ENCODE measurements around the gene NEO1. TPM values are rescaled to one million over a fixed set of nuclear protein-coding genes. Genes with fewer than 3 reads are reported as not detected.

NEO1 gene
- total RNA-seq, 1 experiment from 2014 or later = 41.8 TPM

- Histone ChIP-seq H3K14ac (ENCODE audit: insufficient read depth, low read length) (no peak overlapping the region), H2AK5ac (ENCODE audit: insufficient read length, low read length) (no peak overlapping the region), H3T11ph (ENCODE audit: low read length) (no peak overlapping the region), H2AFZ (ENCODE audit: low read length) (no peak overlapping the region), H3K4ac (ENCODE audit: low read depth, low read length) (no peak overlapping the region), H4K8ac (replicated peaks; ENCODE audit: insufficient read length, low read depth, low read length) (no peak overlapping the region), H3K79me2 (ENCODE audit: insufficient read depth, low read length) (peaks cover 2% of the 10 kb centered on the region; the same call in 1 of the 2 replicates), H2BK5ac (ENCODE audit: insufficient read length, low read length) (no peak overlapping the region), H2BK15ac (ENCODE audit: low read depth, low read length) (no peak overlapping the region), H3K23me2 (ENCODE audit: insufficient read length, low read depth, low read length, poor library complexity, severe bottlenecking) (no peaks in the 10 kb centered on the region), H3K9ac (ENCODE audit: extremely low read depth, insufficient read length, low read length) (no peak overlapping the region), H2BK12ac (ENCODE audit: insufficient read length, low read depth, low read length) (no peak overlapping the region), H3K4me1 (ENCODE audit: insufficient read depth, low read length) (peaks cover 15% of the 10 kb centered on the region), H3K23ac (ENCODE audit: insufficient read length, low read depth, low read length) (no peak overlapping the region), H3K4me2 (ENCODE audit: insufficient read depth, insufficient read length, low read length) (no peak overlapping the region), H2BK20ac (ENCODE audit: low read depth, low read length, poor library complexity, severe bottlenecking) (no peak overlapping the region), H3K56ac (ENCODE audit: insufficient read length, low read depth, low read length) (no peak overlapping the region), H3K9me3 (ENCODE audit: control insufficient read depth, low read depth, low read length) (no peaks in the 10 kb centered on the region), H3K79me1 (ENCODE audit: insufficient read depth, low read depth, low read length, poor library complexity, severe bottlenecking) (peaks cover 4% of the 10 kb centered on the region), H4K5ac (ENCODE audit: insufficient read length, low read depth, low read length) (no peak overlapping the region), H4K20me1 (ENCODE audit: control insufficient read depth, insufficient read depth, insufficient read length) (peaks cover 2% of the 10 kb centered on the region), H3K18ac (ENCODE audit: insufficient read length, low read depth, low read length) (no peak overlapping the region), H3K27ac (ENCODE audit: insufficient read length, low read depth, low read length) (no peak overlapping the region), H4K91ac (ENCODE audit: insufficient read length, low read depth, low read length) (no peak overlapping the region), H2BK120ac (ENCODE audit: low read depth, low read length, poor library complexity, severe bottlenecking) (no peak overlapping the region), H3K27me3 (ENCODE audit: insufficient read depth, low read length) (no peaks in the 10 kb centered on the region)
- Mint-ChIP-seq H3K27me3 (ENCODE audit: low read depth) (peaks cover 1% of the 10 kb centered on the region; the same call in 1 of the 2 replicates), H3K4me1 (peaks cover 10 to 13% of the 10 kb centered on the region in 2 experiments), H3K9me3 (no peaks in the 10 kb centered on the region), H3K27ac (no peak overlapping the region), H3K4me3 (no peak overlapping the region), H3K36me3 (ENCODE audit: insufficient read depth in 1 of 3, low read depth in 3 of 3) (no peaks in the 10 kb centered on the region)
- no peak for TF ChIP-seq CTCF (conservative IDR thresholded peaks at IDR 0.05)
- DNase-seq = no peak
These were observed 296.9 kb downstream of the NEO1 start for GRCh38 chr15:73349191-73349590.

Data from H9 (cell line).